Endothelial cell of umbilical vein (primary cell): ENCODE data around the gene BTBD17. TPM values are rescaled to one million over a fixed set of nuclear protein-coding genes. Genes with fewer than 3 reads are reported as not detected.

Experiments used
- BruUV-seq: library from RNA; stranded (reverse); fragments of 400-500 nt; replicated peaks from 2 replicates; lab custom pipeline; 2021; lab: Mats Ljungman, UMichigan
- CTCF ChIA-PET: fragments of 300-600, 350-600 bp; sonication (Branson Sonifier 250); formaldehyde crosslinking; loops from one replicate; lab custom pipeline; 2021; ENCODE audit warnings: antibody characterized with exemption, inconsistent platforms; lab: Charles Lee
- POLR2A ChIA-PET: fragments of 300-600, 350-600 bp; sonication (Branson Sonifier 250); formaldehyde crosslinking; loops from one replicate; lab custom pipeline; 2021; ENCODE audit warnings: antibody characterized with exemption, inconsistent platforms; lab: Charles Lee
- DNase-seq: peaks from one replicate; pipeline ENCODE4 v3.0.0-alpha.2; 2011; ENCODE audit warnings: low read depth, low spot score
- FAIRE-seq: peaks from 2 replicates; lab custom pipeline; 2011; peaks lifted over from hg19 to GRCh38; lab: Jason Lieb, UNC
- H2AFZ ChIP-seq: 2 replicates; pipeline ENCODE4 v1.6.0; 2012; ENCODE audit warnings: low read depth, low read length, control low read depth, inconsistent platforms
- H3K27ac ChIP-seq: 2 replicates; pipeline ENCODE4 v1.5.1; 2011; ENCODE audit warnings: low read depth, mild to moderate bottlenecking, control low read depth, low read length, moderate library complexity; ENCODE audit not compliant: insufficient read depth
- H3K27me3 ChIP-seq, 2 experiments: 2 replicates each; pipeline versions ENCODE4 v1.6.0 to v1.6.1; 2011; ENCODE audit warnings: low read length in 2 of 2, mixed read lengths in 1 of 2; ENCODE audit not compliant: control insufficient read depth in 2 of 2, insufficient read depth in 2 of 2
- H3K36me3 ChIP-seq, 2 experiments: 2 replicates in 1 of 2; 3 replicates in 1 of 2; pipeline ENCODE4 v1.5.1; 2011; ENCODE audit warnings: low read length in 2 of 2, mild to moderate bottlenecking in 1 of 2, moderate library complexity in 1 of 2; ENCODE audit not compliant: control insufficient read depth in 2 of 2, insufficient read depth in 2 of 2; ENCODE audit errors: extremely low read depth in 1 of 2
- H3K4me1 ChIP-seq: 3 replicates; pipeline ENCODE4 v1.5.1; 2011; ENCODE audit warnings: mild to moderate bottlenecking, low read length; ENCODE audit not compliant: control insufficient read depth, insufficient read depth; ENCODE audit errors: extremely low read depth
- H3K4me2 ChIP-seq: 2 replicates; pipeline ENCODE4 v1.6.1; 2011; ENCODE audit warnings: low read length, control low read depth, mixed read lengths; ENCODE audit not compliant: insufficient read depth
- H3K4me3 ChIP-seq, 3 experiments: fragments of 200-600 bp in 1 of 3; sonication (generic), shearing (Covaris generic) in 1 of 3; replicated peaks in 1 of 3; 2 replicates each; pipeline ENCODE4 v1.5.1; 2011 to 2016; ENCODE audit warnings: control low read depth in 3 of 3, low read length in 3 of 3, mild to moderate bottlenecking in 2 of 3, inconsistent platforms in 1 of 3, low read depth in 1 of 3, moderate library complexity in 1 of 3; ENCODE audit not compliant: insufficient read depth in 1 of 3
- H3K79me2 ChIP-seq: 2 replicates; pipeline ENCODE4 v1.6.0; 2012; ENCODE audit warnings: low read length, inconsistent platforms; ENCODE audit not compliant: control insufficient read depth, insufficient read depth
- H3K9ac ChIP-seq: replicated peaks from 2 replicates; pipeline ENCODE3; 2011; ENCODE audit warnings: low read length, control low read depth; ENCODE audit not compliant: insufficient read depth; ENCODE audit errors: extremely low read depth
- H3K9me1 ChIP-seq: replicated peaks from 3 replicates; pipeline ENCODE4 v1.6.0; 2011; ENCODE audit warnings: mild to moderate bottlenecking, low read length; ENCODE audit not compliant: control insufficient read depth, insufficient read depth; ENCODE audit errors: extremely low read depth
- H3K9me3 ChIP-seq: replicated peaks from 2 replicates; pipeline ENCODE4 v1.5.1; 2012; ENCODE audit warnings: low read length, inconsistent platforms; ENCODE audit not compliant: control insufficient read depth, insufficient read depth
- H4K20me1 ChIP-seq: replicated peaks from 2 replicates; pipeline ENCODE3; 2011; ENCODE audit warnings: mild to moderate bottlenecking, low read length; ENCODE audit not compliant: control insufficient read depth, insufficient read depth; ENCODE audit errors: extremely low read depth
- EZH2 ChIP-seq: IDR thresholded peaks from 2 replicates; pipeline ENCODE4 v1.6.1; 2012; ENCODE audit warnings: borderline replicate concordance, low read depth, mild to moderate bottlenecking, moderate library complexity, low read length, inconsistent platforms; ENCODE audit not compliant: severe bottlenecking
- FOS ChIP-seq: IDR thresholded peaks from 2 replicates; pipeline ENCODE4 v1.6.1; 2011; ENCODE audit warnings: mild to moderate bottlenecking, low read length, moderate library complexity, borderline replicate concordance; ENCODE audit not compliant: insufficient read depth
- GATA2 ChIP-seq: IDR thresholded peaks from 2 replicates; pipeline ENCODE4 v1.7.0; 2011; ENCODE audit warnings: low read depth, mild to moderate bottlenecking, moderate library complexity, mixed read lengths, low read length; ENCODE audit not compliant: insufficient read length, insufficient read depth
- JUN ChIP-seq: IDR thresholded peaks from 2 replicates; pipeline ENCODE4 v1.6.1; 2011; ENCODE audit warnings: borderline replicate concordance, low read depth; ENCODE audit not compliant: insufficient read length, insufficient read depth
- MYC ChIP-seq: IDR thresholded peaks from one replicate; pipeline ENCODE4 v1.6.1; 2011; ENCODE audit warnings: mild to moderate bottlenecking, low read depth, low read length
- POLR2AphosphoS5 ChIP-seq: IDR thresholded peaks from 2 replicates; pipeline ENCODE4 v1.6.1; 2012; ENCODE audit warnings: low read depth, mild to moderate bottlenecking, control low read depth, low read length, moderate library complexity; ENCODE audit not compliant: insufficient read depth
- dilution Hi-C: fragments of 300-500 bp; cut with MboI; formaldehyde crosslinking; loops from one replicate; pipeline ENCODE4 v1.15.0; 2019; ENCODE audit warnings: low sequenced_read_pairs; ENCODE audit not compliant: extremely low pct_ligation_motif_present
- intact Hi-C: fragments of 100-400 bp; cut with micrococcal nuclease; formaldehyde crosslinking; loops from one replicate; pipeline ENCODE4 v1.10.0; 2022
- polyA plus RNA-seq, 4 experiments: library from polyadenylated mRNA; depleted of rRNA in 3 of 4; stranded (reverse) in 3 of 4; unstranded in 1 of 4; fragments of >200 nt; gene quantifications; 2 replicates each; pipeline versions ENCODE4 v1.2.1 to v1.2.3, GENCODE V29; 2011 to 2012; ENCODE audit warnings: missing spikeins in 1 of 4
- total RNA-seq: library from RNA; stranded (reverse); gene quantifications from 2 replicates; pipeline ENCODE4 v1.2.3, GENCODE V29; 2021
- TF ChIP-seq, protein P1 (sequence below), 2 donors: IDR thresholded peaks; 1 replicate in 1 of 2; 2 replicates in 1 of 2; pipeline ENCODE4 v1.5.1; 2011; ENCODE audit warnings: low read length in 2 of 2, mild to moderate bottlenecking in 2 of 2, moderate library complexity in 2 of 2, control low read depth in 1 of 2, inconsistent platforms in 1 of 2, low read depth in 1 of 2; ENCODE audit not compliant: insufficient read depth in 1 of 2; ENCODE audit errors: extremely low read depth in 1 of 2

BTBD17 gene
- total and polyA plus RNA-seq, 2 donors (not counting 3 experiments of a cell fraction or from before 2014, with no cell fraction given), result not detected

DNA sequence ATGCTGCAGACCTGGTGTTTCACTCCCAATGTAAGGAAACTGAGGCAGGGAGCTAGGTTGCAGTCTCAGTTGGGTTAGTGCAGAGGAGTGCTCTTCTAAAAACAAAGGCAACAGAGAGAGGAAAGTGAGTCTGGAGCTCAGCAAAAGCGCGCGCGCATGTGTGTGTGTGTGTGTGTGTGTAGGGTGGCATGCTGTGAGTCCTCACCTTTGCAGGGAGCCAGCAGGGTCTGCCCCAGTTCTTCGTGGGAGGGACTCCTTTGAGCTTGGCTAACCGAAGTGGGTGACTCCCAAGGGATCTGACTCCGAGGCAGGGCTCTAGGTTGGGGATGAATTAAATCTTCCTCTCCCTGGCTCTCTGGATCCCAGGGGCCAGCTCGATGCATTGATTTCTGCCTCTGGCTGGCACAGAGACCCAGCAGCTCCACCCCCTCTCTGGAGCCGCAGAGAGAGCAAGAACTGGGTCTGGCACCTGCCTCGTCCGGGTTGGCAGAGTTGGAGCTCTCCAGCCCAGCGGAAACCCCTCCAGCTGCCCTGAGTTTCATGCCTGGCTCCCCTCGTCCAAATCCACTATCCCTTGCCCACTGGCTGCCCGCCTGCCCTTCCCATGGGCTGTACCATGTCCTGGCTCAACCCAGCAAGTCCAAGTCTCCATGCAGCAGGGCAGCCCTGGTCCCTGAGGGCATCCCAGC, 1.3 kb upstream of the BTBD17 start:
- POLR2A ChIA-PET, result interaction anchor here (0.6 kb wide), 1 partner anchor 510 kb away, joined by 4 read pairs; the partner anchor contains the start of gene FDXR
- Histone ChIP-seq H3K9me3 (no peaks in the 10 kb centered on the region), H3K9me1 (no peaks in the 10 kb centered on the region), H3K9ac (no peak overlapping the region), H3K79me2 (no peaks in the 10 kb centered on the region), H3K27me3 (peaks cover 0 to under 1% of the 10 kb centered on the region in 2 experiments), H3K4me1 (no peaks in the 10 kb centered on the region), H3K36me3 (no peaks in the 10 kb centered on the region), H2AFZ (no peak overlapping the region), H3K4me3 (no peak overlapping the region), H3K4me2 (no peak overlapping the region), H4K20me1 (no peaks in the 10 kb centered on the region), H3K27ac (no peak overlapping the region)
- dilution Hi-C loops, result no loop called here
- intact Hi-C loops, result no loop called here
- CTCF ChIA-PET, result interaction anchor here (0.7 to 3.6 kb wide), 8 partner anchors 11 to 161 kb away, joined by 3 to 29 read pairs (median 4); no protein-coding TSS in a partner anchor
- DNase-seq (no peak), FAIRE-seq (no peak)
- TF ChIP-seq, protein P1, sequence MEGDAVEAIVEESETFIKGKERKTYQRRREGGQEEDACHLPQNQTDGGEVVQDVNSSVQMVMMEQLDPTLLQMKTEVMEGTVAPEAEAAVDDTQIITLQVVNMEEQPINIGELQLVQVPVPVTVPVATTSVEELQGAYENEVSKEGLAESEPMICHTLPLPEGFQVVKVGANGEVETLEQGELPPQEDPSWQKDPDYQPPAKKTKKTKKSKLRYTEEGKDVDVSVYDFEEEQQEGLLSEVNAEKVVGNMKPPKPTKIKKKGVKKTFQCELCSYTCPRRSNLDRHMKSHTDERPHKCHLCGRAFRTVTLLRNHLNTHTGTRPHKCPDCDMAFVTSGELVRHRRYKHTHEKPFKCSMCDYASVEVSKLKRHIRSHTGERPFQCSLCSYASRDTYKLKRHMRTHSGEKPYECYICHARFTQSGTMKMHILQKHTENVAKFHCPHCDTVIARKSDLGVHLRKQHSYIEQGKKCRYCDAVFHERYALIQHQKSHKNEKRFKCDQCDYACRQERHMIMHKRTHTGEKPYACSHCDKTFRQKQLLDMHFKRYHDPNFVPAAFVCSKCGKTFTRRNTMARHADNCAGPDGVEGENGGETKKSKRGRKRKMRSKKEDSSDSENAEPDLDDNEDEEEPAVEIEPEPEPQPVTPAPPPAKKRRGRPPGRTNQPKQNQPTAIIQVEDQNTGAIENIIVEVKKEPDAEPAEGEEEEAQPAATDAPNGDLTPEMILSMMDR (IDR thresholded peaks at IDR 0.05; ENCODE audit: extremely low read depth in 1 of 2, insufficient read depth in 1 of 2, low read depth in 1 of 2, low read length in 2 of 2), result no peak
- BruUV-seq, result no TSS peak

DNA sequence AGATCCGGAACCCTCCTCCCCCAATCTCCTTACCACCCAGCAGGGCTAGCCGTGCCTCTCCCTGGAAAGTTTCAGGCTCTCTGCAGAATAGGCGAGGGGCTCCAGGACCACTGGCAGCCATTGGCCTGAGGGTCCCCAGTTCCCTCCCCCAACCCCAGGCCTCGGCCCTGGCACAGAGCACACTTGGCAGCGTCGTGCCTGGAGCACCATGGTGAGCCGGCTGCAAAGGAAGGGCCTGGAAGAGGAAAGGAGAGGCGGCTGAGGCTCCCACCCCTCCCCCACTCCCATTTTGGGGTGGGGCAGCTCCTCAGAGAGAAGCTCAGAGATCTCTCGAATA, 369 bp upstream of the BTBD17 start:
- Histone ChIP-seq H3K27ac (no peak overlapping the region), H3K9me1 (no peaks in the 10 kb centered on the region), H3K27me3 (peaks cover 7 to 9% of the 10 kb centered on the region in 2 experiments), H3K36me3 (no peaks in the 10 kb centered on the region), H3K9ac (no peak overlapping the region), H4K20me1 (no peaks in the 10 kb centered on the region), H3K4me2 (no peak overlapping the region), H3K4me3 (no peak overlapping the region), H3K9me3 (no peaks in the 10 kb centered on the region), H3K79me2 (no peaks in the 10 kb centered on the region), H3K4me1 (no peaks in the 10 kb centered on the region), H2AFZ (no peak overlapping the region)
- TF ChIP-seq JUN (no peak), EZH2 (no peak), GATA2 (no peak), POLR2AphosphoS5 (no peak), MYC (no peak), FOS (no peak)
- TF ChIP-seq, protein P1 (IDR thresholded peaks at IDR 0.05; ENCODE audit: extremely low read depth in 1 of 2, insufficient read depth in 1 of 2, low read depth in 1 of 2, low read length in 2 of 2), result no peak
- no peak for DNase-seq
- dilution Hi-C loops (no loop called here), intact Hi-C loops (no loop called here)
- ChIA-PET POLR2A (no interaction called here), CTCF (interaction anchor here (1.0 to 3.6 kb wide), 9 partner anchors 18 to 160 kb away, joined by 3 to 29 read pairs (median 4); no protein-coding TSS in a partner anchor)
- no peak for FAIRE-seq
- BruUV-seq, result no TSS peak
